ENCODE results near the gene FIGNL1.

Gene FIGNL1

DNA sequence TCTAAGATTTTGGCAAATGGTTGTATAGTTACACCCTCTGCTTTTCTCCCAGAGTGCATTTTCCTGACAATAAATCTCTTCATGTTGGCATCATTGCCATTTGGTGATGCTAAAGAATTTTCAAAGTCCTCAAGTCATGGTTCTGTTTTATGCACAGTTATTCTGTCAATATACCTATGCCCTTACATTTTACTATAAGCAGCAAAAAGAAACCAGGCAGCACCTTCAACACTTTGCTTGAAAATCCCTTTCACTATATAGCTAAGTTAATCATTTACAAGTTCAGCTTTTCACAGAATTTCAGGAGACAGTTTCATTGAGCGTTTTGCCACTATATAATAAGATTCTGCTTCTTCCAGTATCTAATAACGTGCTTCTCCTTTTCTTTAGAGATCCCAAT is 22.6 kb downstream of the FIGNL1 start:
- no peak overlapping the region for H3K27ac ChIP-seq
- no peak for TF ChIP-seq POLR2AphosphoS5 (IDR thresholded peaks at IDR 0.05; ENCODE audit: borderline replicate concordance, low read depth, low read length)
- TF ChIP-seq FOXP2 (optimal IDR thresholded peaks at IDR 0.05; ENCODE audit: control extremely low read depth, extremely low read length, insufficient read depth) = no peak
- no peak for TF ChIP-seq EZH2 (IDR thresholded peaks at IDR 0.05)
- H3K9me3 ChIP-seq (ENCODE audit: low read depth, low read length) = no peaks in the 10 kb centered on the region
- no peak for DNase-seq (ENCODE audit: low read depth, low spot score)
- H3K9ac ChIP-seq (ENCODE audit: insufficient read length) = no peak overlapping the region
- no peak overlapping the region for H3K4me3 ChIP-seq
- no peaks in the 10 kb centered on the region for H3K36me3 ChIP-seq (ENCODE audit: insufficient read depth, low read length)

DNA sequence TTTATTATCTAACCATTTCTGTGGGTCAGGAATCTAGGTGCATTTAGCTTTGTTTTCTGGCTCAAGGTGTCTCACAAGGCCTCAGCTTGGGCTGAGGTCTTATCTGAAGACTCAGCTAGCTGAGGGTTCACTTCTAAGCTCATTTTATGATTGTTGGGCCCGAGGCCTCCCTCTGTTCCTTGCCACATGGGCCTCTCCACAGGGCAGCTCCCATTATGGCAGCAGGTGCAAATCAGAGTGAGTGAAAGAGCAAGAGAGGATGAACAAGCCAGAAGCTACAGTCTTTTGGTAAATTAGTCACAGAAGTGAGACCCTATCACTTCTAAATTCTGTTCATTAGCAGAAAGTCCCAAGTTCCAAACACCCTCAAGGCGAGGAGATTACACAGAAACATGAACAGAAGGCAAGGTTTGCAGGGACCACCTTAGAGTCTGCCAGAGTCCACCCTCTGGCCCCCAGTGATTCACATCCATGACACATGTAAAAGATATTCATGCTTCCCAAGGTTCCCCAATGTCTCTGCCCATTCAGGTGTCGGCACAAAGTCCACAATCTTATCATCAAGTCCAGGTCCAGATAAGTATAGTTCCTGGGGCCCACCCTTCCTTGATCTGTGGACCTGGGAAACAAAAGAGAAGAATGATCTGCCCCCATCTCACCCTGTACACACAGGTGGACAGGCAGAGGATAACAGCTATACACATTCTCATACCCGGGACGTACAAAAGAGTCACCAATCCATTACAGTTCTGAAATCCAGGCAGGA is 23.7 kb downstream of the FIGNL1 start:
- DNase-seq (ENCODE audit: low read depth, low spot score) = no peak
- Histone ChIP-seq H3K4me3 (no peak overlapping the region), H3K36me3 (ENCODE audit: insufficient read depth, low read length) (no peaks in the 10 kb centered on the region), H3K9ac (ENCODE audit: insufficient read length) (no peak overlapping the region), H3K27ac (no peak overlapping the region), H3K9me3 (ENCODE audit: low read depth, low read length) (no peaks in the 10 kb centered on the region)
- TF ChIP-seq EZH2 (IDR thresholded peaks at IDR 0.05) (no peak), POLR2AphosphoS5 (IDR thresholded peaks at IDR 0.05; ENCODE audit: borderline replicate concordance, low read depth, low read length) (no peak), FOXP2 (optimal IDR thresholded peaks at IDR 0.05; ENCODE audit: control extremely low read depth, extremely low read length, insufficient read depth) (no peak)

DNA sequence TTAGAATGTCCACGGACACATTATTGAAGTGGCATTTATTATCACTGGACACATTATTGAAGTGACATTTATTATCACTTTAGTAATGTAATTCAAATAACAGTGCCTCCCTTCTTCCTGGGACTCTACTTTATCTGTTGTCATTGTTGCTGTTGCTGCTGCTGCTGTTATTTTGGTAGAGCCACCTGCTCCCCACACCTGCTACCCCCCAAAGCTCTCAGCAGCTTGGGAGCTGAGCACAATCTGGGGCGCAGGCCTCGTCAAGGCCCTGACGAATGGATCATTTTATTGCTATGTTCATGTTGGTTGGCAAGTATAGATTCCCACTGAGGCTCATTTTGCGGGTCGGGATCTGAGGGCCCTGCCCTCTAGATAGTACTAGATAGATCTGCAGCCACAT is 24.8 kb downstream of the FIGNL1 start:
- Histone ChIP-seq H3K4me3 (no peak overlapping the region), H3K9ac (ENCODE audit: insufficient read length) (no peak overlapping the region), H3K9me3 (ENCODE audit: low read depth, low read length) (no peaks in the 10 kb centered on the region), H3K27ac (no peak overlapping the region), H3K36me3 (ENCODE audit: insufficient read depth, low read length) (no peaks in the 10 kb centered on the region)
- TF ChIP-seq POLR2AphosphoS5 (IDR thresholded peaks at IDR 0.05; ENCODE audit: borderline replicate concordance, low read depth, low read length) = no peak
- TF ChIP-seq FOXP2 (optimal IDR thresholded peaks at IDR 0.05; ENCODE audit: control extremely low read depth, extremely low read length, insufficient read depth) = no peak
- no peak for TF ChIP-seq EZH2 (IDR thresholded peaks at IDR 0.05)
- DNase-seq (ENCODE audit: low read depth, low spot score) = no peak

DNA sequence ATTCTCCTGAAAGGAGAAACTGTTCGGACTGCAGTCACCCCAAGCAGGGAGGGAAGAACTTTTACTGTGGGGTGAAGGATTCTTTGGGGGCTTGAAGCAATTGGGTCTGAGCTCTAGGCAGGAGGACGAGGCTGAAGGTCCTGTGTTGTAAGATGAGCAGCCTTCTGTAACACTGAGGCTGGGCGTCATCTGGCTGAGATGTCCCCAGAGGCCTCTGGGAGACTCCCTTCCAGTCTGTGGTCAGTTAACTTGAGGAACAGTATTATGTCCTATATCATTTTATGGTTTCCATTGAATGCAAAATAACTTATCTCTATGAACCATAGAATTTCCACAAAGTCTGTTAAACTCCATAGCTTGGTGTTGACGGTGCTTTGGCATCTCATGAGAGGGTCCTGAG is 26.3 kb downstream of the FIGNL1 start:
- Histone ChIP-seq H3K4me3 (no peak overlapping the region), H3K9me3 (ENCODE audit: low read depth, low read length) (no peaks in the 10 kb centered on the region)

DNA sequence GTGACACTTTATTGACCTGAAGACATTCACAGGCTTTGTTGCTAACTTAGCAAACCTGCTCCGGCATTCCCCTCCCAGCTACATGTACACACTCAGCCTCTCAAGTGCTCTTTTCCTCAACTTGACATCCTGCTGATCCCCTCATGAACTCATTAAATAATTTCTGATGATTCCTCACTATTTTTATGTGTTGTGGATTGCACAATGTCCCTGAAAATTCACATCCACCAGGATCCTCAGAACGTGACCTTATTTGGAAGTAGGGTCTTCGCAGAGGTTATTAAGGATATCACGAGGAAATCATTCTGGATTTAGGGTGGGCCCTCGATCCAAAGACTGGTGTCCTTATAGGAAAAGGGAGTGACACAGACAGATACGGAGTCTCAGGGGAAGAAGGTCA is 27.3 kb downstream of the FIGNL1 start:
- peak; percentile 37 for DNase-seq (ENCODE audit: low read depth, low spot score)
- H3K9me3 ChIP-seq (ENCODE audit: low read depth, low read length) = no peaks in the 10 kb centered on the region
- H3K36me3 ChIP-seq (ENCODE audit: insufficient read depth, low read length) = no peaks in the 10 kb centered on the region
- no peak overlapping the region for H3K27ac ChIP-seq
- H3K4me3 ChIP-seq = no peak overlapping the region
- no peak overlapping the region for H3K9ac ChIP-seq (ENCODE audit: insufficient read length)
- 0 out of 2 replicates have a peak, but pooled peaks have one; percentile 39 for TF ChIP-seq POLR2AphosphoS5 (IDR thresholded peaks at IDR 0.05; ENCODE audit: borderline replicate concordance, low read depth, low read length)
- no peak for TF ChIP-seq FOXP2 (optimal IDR thresholded peaks at IDR 0.05; ENCODE audit: control extremely low read depth, extremely low read length, insufficient read depth)
- TF ChIP-seq EZH2 (IDR thresholded peaks at IDR 0.05) = no peak

More for the DNA sequence above, 26.3 kb downstream of the FIGNL1 start:
- DNase-seq (ENCODE audit: low read depth, low spot score) = no peak
- H3K9ac ChIP-seq (ENCODE audit: insufficient read length) = no peak overlapping the region
- TF ChIP-seq FOXP2 (optimal IDR thresholded peaks at IDR 0.05; ENCODE audit: control extremely low read depth, extremely low read length, insufficient read depth) = no peak
- no peak overlapping the region for H3K27ac ChIP-seq
- no peaks in the 10 kb centered on the region for H3K36me3 ChIP-seq (ENCODE audit: insufficient read depth, low read length)

DNA sequence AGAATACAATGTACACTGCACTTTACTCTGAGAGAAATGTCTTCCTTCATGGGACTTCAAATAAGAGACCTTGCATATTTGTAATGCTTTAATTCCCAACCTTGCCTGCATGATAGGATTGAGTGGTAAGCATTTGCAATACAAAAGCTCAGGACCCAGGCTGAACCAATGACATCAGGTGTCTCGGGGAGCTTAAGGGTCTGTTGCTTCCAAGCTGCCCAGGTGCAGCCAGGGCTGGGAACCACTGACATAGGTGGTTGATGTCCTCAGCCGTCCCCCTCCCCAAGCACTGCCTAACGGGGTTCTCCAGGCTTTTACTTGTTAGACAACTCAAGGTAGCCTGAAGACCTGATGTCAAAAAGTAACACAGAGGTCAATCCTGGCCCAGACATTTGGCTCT is 29.1 kb downstream of the FIGNL1 start:
- H3K9ac ChIP-seq (ENCODE audit: insufficient read length) = no peak overlapping the region
- no peak overlapping the region for H3K4me3 ChIP-seq
- no peak for TF ChIP-seq POLR2AphosphoS5 (IDR thresholded peaks at IDR 0.05; ENCODE audit: borderline replicate concordance, low read depth, low read length)
- no peak for TF ChIP-seq EZH2 (IDR thresholded peaks at IDR 0.05)
- no peak for TF ChIP-seq FOXP2 (optimal IDR thresholded peaks at IDR 0.05; ENCODE audit: control extremely low read depth, extremely low read length, insufficient read depth)
- no peak for DNase-seq (ENCODE audit: low read depth, low spot score)
- H3K9me3 ChIP-seq (ENCODE audit: low read depth, low read length) = no peaks in the 10 kb centered on the region
- H3K36me3 ChIP-seq (ENCODE audit: insufficient read depth, low read length) = no peaks in the 10 kb centered on the region
- H3K27ac ChIP-seq = no peak overlapping the region

DNA sequence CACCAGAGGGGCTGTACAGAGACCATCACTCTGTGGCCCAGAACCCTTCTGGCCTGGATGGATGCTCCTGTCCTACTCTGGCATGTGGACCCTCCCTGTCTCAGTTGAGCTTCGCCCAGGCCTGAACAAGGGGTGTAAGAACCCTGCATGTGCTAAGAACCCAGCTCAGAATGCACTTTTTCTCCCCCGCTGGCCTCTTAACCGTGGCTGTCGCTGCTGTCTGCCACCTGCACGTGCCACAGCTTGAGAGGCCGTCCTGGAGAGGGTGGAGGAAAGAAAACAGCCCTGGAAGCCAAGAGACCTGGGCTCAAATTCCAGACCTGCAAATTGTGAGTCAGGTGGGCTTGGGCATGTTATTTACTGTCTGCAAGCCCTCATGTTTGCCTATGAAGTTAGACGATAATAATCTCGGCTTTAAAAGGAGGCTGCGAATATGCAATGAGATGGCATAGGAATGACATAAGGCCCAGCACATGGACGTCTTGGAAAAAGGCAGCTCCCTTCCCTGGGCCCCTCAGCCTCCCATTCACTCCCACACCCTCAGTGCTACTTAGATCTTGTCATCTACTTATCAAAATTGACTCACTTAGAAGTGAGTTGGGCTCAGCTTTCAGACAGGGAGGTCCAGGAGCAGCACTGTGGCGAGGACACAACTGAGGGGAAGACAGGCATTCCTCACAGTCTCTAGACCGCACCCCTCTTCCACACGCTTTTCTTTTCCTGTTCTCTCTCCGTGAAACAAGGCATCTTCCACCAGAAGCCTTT is 31.4 kb downstream of the FIGNL1 start:
- Histone ChIP-seq H3K27ac (no peak overlapping the region), H3K36me3 (ENCODE audit: insufficient read depth, low read length) (no peaks in the 10 kb centered on the region), H3K4me3 (no peak overlapping the region), H3K9ac (ENCODE audit: insufficient read length) (no peak overlapping the region), H3K9me3 (ENCODE audit: low read depth, low read length) (no peaks in the 10 kb centered on the region)
- no peak for DNase-seq (ENCODE audit: low read depth, low spot score)
- TF ChIP-seq FOXP2 (optimal IDR thresholded peaks at IDR 0.05; ENCODE audit: control extremely low read depth, extremely low read length, insufficient read depth) (no peak), EZH2 (IDR thresholded peaks at IDR 0.05) (no peak), POLR2AphosphoS5 (IDR thresholded peaks at IDR 0.05; ENCODE audit: borderline replicate concordance, low read depth, low read length) (no peak)

DNA sequence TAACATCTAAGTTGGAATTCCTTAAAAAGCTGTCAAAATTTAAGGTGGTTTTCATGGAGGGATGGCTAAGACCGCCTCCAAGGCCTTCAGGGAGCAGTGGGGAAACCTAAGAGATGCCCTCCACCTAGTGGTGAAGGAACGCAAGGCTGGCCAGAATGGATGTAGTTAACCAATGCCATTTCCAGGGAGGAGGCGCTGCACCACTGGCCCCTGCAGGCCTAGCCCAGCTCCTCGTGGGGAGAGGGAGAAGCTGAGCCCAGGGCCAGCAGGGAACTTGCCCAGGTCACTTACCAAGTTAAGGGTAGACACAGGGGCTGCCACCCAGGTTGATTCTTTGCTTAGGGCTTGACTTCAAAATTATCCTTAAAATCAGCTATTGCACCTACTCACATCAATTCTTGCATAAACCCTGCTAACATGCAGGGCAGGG is 32.0 kb downstream of the FIGNL1 start:
- no peak for DNase-seq (ENCODE audit: low read depth, low spot score)
- H3K27ac ChIP-seq = no peak overlapping the region
- H3K9me3 ChIP-seq (ENCODE audit: low read depth, low read length) = no peaks in the 10 kb centered on the region
- no peak overlapping the region for H3K4me3 ChIP-seq
- TF ChIP-seq EZH2 (IDR thresholded peaks at IDR 0.05) (no peak), FOXP2 (optimal IDR thresholded peaks at IDR 0.05; ENCODE audit: control extremely low read depth, extremely low read length, insufficient read depth) (no peak), POLR2AphosphoS5 (IDR thresholded peaks at IDR 0.05; ENCODE audit: borderline replicate concordance, low read depth, low read length) (no peak)
- H3K36me3 ChIP-seq (ENCODE audit: insufficient read depth, low read length) = no peaks in the 10 kb centered on the region
- H3K9ac ChIP-seq (ENCODE audit: insufficient read length) = no peak overlapping the region

All from SK-N-MC (cell line).